KOPT-K1 (cell line): ENCODE results near the gene PRDM11.

ENCODE experiments used
- H3K27ac ChIP-seq: fragments of 200-600 bp; sonication (generic); 2 replicates; pipeline ENCODE4 v1.5.1; 2016; ENCODE audit warnings: antibody characterized with exemption, mild to moderate bottlenecking, low read depth, low read length; ENCODE audit not compliant: poor library complexity, severe bottlenecking
- H3K36me3 ChIP-seq: fragments of 200-600 bp; sonication (generic); 2 replicates; pipeline ENCODE4 v1.5.1; 2017; ENCODE audit warnings: antibody characterized with exemption, mild to moderate bottlenecking, low read length, moderate library complexity; ENCODE audit not compliant: insufficient read depth
- H3K9me3 ChIP-seq: fragments of 200-600 bp; sonication (generic); 2 replicates; pipeline ENCODE4 v1.5.1; 2017; ENCODE audit warnings: antibody characterized with exemption, low read length, mild to moderate bottlenecking; ENCODE audit not compliant: insufficient read depth, poor library complexity, severe bottlenecking

The PRDM11 gene

DNA sequence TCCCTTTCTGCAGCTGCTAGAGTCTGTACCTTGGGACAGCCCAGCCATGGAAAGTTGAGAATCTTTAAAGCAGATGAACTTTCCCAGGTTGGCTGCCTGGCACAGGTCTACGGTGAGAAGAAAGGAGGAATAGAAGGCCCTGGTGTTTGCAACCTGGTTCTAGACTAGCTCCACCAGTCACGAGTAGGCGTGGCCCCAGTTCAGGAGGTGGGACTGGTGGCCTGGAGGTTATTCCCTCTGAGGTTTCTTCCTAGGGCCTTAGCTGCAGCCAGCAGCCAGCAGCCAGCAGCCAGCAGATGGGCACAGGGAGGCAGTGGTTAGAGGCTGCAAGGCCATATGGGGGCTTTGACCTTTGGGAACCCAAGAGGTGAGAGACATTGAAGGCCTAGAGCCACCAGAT is 40.9 kb downstream of the PRDM11 start:
- Histone ChIP-seq H3K9me3 (no peaks in the 10 kb centered on the region), H3K27ac (no peak overlapping the region), H3K36me3 (no peaks in the 10 kb centered on the region)

DNA sequence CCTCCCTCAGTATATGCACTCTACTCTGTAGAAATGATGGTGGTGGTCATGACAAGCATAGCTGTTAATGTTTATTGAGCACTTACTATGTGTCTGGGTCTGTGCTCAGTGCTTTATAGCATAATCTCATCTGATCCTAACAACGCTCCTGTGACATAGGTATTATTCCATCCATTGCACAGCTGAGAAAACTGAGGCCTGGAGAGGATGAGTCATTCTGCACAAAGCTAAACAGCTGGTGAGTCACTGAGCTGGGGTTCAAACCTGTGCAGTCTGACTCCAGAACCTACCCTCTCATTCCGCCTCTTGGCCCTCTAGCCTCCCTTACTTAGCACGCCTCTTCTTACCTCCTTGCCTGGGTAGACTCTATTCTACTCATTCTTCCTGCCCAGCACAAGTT is 41.7 kb downstream of the PRDM11 start:
- no peak overlapping the region for H3K27ac ChIP-seq
- H3K36me3 ChIP-seq: no peaks in the 10 kb centered on the region
- no peaks in the 10 kb centered on the region for H3K9me3 ChIP-seq

DNA sequence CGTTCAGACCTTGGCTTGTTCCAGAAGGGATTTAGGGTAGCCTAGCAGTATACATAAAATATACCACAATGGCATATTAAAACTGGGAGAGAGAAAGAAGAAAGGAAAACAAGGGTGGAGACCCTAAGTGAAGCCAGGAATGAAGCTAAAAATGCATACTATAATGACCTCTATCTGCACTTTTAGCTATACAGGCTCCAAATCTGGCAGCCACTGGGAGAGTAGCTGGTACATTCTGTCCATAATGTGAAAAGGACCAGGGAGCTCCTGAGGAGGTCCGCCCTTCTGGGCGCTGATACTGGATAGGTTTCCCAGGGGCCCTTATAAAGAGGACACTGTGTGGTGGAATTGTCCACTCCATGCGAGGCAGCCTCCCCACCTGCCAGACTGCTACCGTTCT is 42.8 kb downstream of the PRDM11 start:
- Histone ChIP-seq H3K9me3 (no peaks in the 10 kb centered on the region), H3K36me3 (no peaks in the 10 kb centered on the region), H3K27ac (no peak overlapping the region)

DNA sequence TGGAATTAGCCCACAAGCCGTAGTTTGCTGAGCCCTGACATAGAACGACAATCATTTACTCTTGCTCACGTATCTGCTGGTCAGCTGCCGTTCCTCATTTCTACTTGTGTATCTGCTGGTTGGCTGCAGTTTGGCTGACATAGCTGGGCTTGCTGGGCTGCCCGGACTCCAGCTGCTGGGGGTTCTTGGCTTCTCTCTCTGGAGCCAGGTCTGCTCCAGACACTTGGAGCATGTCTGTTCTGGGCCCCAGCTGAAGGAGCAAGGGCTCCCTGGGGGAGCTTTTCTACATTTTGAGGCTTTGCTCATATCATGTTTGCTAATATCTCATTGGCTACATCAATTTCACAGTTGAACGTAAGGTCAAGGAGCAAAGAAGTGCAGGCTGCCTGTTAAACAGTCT is 47.3 kb downstream of the PRDM11 start:
- Histone ChIP-seq H3K27ac (no peak overlapping the region), H3K9me3 (no peaks in the 10 kb centered on the region), H3K36me3 (no peaks in the 10 kb centered on the region)

DNA sequence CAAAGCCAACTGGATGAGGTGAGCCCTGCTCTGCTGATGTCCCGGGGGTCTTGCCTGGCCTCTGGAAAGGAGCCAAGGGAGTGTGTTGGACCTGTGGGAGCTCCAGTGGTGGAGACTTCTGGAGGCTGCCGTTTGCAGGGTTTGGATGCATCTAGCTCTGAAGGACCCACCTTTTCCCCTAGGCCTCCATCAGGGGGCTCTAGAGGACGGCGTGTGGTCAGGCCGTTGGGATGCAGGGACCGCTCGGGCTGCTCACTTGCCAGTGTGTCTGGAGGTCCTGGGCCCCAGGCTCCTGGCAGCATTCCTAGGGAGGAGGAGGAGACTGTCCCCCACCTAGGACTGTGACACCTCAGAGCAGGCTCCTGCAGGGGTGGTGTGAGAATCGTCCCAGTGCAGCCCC is 58.3 kb downstream of the PRDM11 start:
- Histone ChIP-seq H3K27ac (no peak overlapping the region), H3K9me3 (peaks cover 5% of the 10 kb centered on the region), H3K36me3 (no peaks in the 10 kb centered on the region)

DNA sequence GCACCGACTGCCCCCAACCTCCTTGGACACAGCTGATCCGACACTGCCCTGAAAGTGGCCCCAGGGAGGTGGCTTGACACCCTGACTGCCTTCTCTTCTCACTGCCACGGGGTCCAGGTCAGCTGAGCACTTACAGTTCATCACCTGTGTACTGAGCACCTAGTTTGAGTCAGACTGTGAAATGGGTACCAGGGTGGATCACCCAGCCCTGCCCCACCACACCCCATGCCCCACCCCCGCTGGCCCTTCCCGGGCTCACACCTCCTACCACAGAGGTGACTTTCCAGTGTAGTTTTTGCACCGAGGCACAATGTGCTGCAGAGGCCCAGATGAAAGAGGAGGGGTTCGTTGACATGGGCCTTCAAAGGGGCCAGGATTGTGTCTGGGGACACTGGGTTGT is 59.5 kb downstream of the PRDM11 start:
- Histone ChIP-seq H3K36me3 (no peaks in the 10 kb centered on the region), H3K9me3 (peaks cover 5% of the 10 kb centered on the region), H3K27ac (no peak overlapping the region)

DNA sequence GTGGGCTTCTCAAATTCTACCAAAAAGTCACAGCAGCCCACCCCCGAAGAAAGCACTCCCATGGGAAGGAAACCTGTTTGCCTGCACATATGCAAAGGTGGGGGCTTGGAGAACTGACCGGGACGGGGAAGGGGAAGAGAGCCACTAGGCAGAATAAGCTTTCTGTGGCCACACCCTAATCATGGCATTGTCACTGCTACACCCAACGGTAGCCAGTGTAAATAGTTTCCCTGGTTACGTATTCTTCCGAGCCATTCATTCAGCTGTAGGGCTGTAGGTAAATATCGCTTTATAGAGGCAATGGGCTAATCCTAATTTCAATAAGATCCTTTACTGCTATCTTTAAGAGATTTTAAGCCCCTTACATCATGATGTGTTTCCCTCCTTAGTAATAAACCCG is 61.7 kb downstream of the PRDM11 start:
- H3K27ac ChIP-seq: no peak overlapping the region
- H3K9me3 ChIP-seq: peaks cover 2% of the 10 kb centered on the region
- no peaks in the 10 kb centered on the region for H3K36me3 ChIP-seq

DNA sequence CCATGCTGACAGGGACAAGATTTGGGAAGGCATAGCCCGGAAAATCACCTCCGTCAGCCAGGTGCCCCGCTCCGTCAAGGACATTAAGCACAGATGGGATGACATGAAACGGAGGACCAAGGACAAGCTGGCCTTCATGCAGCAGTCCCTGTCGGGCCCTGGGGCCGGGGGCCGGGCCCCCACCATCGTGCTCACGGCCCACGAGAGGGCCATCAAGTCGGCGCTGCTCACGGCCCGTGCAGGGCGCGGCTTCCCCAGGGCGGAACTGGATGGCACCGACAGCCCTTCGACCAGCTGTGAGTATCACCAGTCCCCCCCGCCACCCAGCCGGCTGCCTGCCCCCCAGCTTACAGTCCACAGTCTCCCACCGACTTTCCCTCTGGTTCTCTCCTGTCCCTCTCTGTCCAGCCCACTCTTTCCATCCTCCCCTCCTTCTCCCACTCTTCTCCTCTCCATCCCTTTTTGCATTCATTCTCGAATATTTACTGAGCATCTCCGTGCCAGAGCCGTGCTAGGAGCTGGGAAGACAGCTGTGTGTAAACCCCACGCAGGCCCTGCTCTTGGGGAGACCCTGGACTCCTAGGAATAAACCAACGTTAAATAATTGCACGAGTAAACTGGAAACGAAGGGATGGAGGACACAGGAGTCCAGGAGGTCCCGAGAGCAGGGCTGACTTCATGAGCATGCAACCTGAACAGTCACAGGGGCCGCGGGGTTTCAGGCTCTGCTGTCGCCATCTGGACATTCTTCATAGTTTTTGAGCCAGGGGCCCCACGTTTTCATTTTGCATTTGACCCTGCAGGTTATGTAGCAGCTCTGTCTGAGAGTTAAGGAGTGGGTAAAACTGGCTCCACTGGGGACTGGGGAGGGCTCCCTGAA is 62.8 kb downstream of the PRDM11 start:
- H3K36me3 ChIP-seq: no peaks in the 10 kb centered on the region
- H3K9me3 ChIP-seq: no peaks in the 10 kb centered on the region
- no peak overlapping the region for H3K27ac ChIP-seq

DNA sequence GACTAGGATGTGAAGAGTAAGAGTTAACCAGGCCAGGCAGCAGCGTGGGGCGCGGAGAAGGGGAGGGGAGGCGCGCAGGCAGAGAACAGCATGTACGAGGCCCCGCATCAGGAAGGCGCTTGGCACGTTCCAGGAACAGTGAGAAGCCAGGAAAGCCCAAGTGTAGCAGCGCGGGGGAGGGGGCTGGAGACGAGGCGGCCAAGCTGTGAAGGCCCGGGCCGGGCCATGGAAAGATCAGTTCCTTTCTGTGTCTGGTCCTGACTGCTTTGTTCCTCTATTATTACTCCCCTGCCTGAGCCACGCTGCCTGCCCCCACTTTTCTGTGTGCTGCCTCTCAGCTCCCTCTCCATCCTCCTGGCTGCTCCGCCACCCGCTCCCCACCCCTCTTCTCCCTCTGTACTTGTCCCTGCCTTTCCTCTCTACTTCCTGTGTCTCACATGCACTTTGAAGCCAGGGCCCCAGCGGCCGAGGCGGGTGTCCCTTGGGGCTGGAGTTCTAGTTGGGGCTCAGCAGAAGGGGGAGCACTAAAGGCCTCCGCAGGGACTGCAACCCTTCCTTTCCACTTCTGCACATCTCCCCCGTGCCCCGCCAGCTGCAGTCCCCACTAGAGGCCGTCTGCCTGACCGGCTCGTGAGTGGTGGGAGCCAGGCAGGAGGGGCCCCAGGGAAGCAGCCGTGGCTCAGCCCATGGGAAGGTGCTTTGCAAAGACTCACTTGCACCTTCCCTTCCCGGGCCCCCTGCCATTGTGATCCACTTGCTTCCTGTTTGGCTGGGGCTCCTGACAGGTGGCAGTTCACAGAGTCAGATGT is 63.7 kb downstream of the PRDM11 start:
- Histone ChIP-seq H3K27ac (no peak overlapping the region), H3K36me3 (no peaks in the 10 kb centered on the region), H3K9me3 (no peaks in the 10 kb centered on the region)

DNA sequence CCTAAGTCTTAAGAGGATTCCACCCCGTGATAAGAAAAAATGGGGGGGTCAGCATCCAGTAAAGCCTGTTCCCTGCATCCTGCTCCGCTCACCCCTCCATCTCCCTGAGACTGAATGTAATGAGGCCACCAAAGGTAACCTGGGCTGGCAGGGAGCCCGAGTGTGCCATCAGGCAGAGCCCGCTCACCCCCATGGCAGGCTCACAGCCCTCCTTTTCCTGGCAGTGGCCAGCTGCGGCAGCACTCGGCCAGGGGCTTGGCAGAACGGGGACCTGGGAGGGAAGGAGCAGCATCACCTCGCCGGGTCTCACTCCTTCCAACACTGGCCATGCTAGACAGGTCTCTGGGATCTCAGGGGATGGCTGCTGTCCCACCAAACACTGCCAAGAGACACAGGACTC is 64.4 kb downstream of the PRDM11 start:
- Histone ChIP-seq H3K36me3 (no peaks in the 10 kb centered on the region), H3K27ac (no peak overlapping the region), H3K9me3 (no peaks in the 10 kb centered on the region)

DNA sequence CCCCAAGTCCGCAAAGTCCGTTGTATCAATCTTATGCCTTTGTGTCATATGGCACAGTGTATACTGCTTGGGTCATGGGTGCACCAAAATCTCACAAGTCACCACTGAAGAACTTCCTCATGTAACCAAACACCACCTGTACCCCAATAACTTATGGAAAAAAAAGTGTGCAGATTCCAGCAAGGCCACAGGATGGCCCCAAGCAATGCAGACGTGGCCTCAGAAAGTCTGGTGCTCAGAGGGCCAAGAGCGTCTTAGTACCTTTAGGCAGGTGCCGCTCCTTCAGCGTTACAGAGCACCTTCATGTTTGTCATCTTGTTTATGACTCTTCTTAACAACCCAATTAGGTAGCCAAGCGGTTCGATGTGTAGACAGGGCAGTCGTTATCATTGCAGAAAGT is 65.3 kb downstream of the PRDM11 start:
- no peak overlapping the region for H3K27ac ChIP-seq
- H3K36me3 ChIP-seq: no peaks in the 10 kb centered on the region
- no peaks in the 10 kb centered on the region for H3K9me3 ChIP-seq

DNA sequence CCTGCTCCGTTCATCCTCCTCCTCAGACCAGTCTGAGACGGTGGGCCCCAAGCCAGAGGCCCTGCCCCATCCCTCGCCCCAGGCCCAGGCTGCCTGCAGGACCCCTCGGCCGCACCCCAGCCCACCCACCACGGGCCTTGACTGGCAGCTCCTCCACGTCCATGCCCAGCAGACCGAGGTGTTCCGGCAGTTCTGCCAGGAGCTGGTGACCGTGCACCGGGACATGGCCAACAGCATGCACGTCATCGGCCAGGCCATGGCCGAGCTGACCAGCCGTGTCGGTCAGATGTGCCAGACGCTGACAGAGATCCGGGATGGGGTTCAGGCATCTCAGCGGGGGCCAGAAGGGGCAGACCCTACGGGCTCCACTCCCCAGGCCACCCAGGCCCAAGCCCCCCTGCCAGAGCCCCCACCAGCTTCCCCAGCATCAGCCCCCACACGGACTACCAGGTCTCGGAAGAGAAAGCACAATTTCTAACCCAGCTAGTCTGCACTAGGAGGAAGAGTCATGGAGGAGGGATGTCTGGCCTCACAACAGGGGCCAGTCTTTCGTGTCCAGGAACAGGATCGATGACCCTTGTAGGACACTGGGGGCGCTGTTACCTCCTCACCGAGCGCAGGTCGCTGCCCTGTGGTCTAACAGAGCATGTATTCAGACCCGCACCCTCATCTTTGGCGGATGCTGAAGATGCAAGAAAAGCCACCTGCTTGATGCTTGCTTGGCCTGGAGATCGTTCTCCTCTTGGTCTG is 66.3 kb downstream of the PRDM11 start:
- Histone ChIP-seq H3K27ac (no peak overlapping the region), H3K36me3 (no peaks in the 10 kb centered on the region), H3K9me3 (no peaks in the 10 kb centered on the region)

DNA sequence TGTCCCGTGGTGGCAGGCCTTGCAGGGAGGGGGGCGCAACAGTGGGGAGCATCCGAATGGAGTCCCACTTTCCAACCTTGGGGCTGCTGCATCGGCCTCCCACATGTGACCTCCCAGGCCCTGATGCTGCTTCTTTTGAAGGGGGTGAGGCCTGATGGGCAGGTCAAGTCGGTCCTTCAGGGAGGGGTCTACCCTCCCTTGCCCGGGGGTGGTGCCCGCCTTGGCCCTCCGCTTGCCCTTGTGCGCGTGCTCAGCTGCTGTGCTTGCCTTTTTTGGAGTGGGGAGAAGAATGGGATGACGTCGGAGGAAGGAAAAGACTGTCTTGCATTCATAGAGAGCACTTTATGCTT is 66.9 kb downstream of the PRDM11 start:
- H3K27ac ChIP-seq: no peak overlapping the region
- H3K36me3 ChIP-seq: no peaks in the 10 kb centered on the region
- no peaks in the 10 kb centered on the region for H3K9me3 ChIP-seq

DNA sequence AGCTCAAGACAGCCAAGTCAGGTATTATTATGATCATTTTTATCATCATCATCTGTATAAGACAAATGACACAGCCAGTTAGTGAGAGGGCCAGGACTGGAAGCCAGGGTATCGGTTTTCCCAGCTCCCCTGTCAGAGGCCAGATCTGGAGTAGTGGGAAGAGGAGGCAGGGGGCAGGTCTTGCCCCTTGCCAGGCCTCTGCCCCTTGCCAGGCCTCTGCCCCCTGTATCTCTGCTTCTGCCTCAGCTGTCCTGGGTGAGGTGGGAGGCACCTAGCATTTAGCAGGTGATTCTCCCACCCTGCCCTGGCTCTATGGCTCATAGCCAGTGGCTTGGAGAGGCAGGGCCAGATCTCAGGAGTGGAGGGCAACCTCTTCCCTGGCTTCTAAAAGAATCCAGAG is 67.3 kb downstream of the PRDM11 start:
- Histone ChIP-seq H3K27ac (no peak overlapping the region), H3K36me3 (no peaks in the 10 kb centered on the region), H3K9me3 (no peaks in the 10 kb centered on the region)

DNA sequence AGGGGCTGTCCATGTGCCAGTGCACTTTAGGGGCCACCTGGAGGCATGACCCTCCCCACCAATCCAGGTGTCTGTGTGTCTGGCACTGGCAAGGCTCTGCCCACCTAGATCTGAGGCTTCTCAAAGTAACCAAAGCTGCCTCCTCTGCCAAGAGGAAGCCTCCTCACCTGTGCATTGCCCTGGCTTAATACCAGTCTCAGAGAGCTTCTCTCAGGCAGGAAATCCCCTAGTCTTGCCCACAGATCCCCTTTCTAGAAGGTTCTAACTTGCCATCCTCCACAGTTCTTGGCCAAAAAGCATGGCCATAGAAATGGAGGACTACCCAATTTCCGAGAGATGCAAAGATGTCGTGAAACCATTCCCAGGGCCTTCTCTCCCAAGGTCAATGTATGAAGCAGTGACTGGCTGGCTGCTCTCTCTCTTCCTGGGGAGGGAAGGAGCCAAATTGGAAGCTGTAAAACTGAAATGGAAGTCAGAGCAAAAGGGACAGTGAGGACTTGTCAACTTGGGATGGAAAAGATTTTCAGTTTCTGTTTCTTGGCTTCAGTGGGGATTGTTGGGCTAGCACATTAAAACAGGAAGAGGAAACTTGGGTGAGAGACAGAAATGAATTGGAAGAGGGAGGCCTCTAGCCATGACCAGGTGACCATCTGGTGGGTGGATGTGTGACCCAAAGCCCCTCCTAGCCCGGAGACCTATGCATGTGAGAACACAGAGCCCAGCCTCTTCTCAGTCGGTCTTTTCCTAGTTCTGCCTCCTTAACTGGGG is 68.8 kb downstream of the PRDM11 start:
- H3K9me3 ChIP-seq: no peaks in the 10 kb centered on the region
- H3K27ac ChIP-seq: no peak overlapping the region
- no peaks in the 10 kb centered on the region for H3K36me3 ChIP-seq
